Islet precursor cell (in vitro differentiated cells): Measurements from ENCODE around the gene MAN1A2.

ENCODE experiments used
- DNase-seq: peaks from one replicate; pipeline ENCODE4 v3.0.0-alpha.2; 2018

The MAN1A2 gene

DNA sequence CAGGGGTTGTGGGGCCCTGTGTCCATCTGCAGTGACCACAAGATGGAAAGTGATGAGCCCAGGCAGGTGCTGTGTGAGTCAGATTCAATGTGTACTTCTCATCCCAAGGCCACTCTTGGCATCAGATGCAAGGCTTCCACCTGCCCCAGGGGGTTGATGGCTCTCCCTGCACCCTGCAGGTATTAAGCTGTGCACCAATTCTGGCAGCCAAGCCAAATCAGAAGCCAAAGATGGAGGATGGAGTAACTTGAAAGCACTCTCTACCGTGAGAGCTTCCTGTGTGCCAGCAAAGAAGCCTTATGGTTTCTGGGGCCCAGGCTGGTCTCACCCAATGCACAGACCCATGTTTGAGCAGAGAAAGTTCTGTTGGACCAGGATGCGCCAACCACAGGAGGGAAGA is 194.3 kb downstream of the MAN1A2 start:
- no peak for DNase-seq

DNA sequence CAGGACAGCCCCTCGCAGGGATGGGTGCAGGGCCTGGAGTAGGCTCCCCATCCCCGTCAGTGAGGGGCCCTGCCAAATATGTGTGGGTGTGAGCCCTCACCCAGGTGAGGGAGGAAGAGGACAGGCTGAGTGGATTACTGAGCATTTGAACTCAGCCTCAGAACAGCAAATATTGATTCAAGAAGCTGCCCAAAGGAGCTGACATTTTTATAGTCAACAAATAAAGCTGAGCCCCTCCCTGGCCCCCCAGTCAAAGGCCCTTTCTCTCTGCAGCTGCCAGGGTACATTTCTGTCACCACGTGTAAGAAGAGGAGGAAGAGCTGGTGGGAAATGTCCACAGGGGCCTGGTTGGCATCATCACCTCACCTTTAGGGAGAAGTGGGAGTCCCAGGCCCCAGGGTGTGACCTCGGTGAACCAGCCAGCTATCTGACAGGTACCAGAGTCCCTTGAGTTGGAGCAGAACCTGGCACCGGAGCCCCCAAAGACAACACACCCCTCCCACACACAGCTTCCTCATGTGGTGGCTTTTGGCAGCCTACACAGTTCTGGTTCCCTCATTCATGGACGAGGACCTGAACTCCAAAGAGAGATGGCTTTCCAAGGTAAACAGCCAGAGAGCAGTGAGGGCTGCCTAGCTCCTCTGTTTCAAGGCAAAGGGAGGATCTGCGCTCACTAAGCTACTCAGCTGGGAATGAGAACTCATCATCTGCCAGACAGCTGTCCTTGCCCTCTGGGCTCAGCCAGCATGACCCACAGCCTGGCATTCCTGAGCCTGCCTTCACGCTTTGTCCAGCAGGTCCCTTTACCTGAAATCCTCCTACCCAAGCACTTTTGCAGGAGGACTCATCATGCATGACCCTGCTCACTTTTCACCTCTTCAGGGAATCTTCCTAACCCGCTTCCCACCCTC is 195.6 kb downstream of the MAN1A2 start:
- DNase-seq: peak; percentile 56

DNA sequence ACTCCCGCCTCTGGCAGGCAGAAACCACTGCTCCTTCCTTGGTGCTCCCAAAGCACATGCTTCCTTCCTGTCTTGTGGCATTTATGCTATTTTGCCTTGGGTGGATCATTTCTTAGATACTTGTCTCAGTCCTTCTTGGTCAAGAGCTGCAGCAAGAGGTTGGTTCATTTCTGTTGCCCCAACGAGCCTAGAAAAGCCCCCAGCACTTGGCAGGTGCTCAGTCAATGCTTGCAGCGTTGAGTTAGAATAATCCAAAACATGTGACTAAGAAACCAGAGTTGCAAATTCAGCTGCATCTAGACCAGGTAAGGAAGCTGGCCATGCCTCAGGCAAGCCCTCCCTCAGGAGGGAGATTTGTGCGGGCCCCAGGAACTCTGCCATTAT is 196.2 kb downstream of the MAN1A2 start:
- no peak for DNase-seq

DNA sequence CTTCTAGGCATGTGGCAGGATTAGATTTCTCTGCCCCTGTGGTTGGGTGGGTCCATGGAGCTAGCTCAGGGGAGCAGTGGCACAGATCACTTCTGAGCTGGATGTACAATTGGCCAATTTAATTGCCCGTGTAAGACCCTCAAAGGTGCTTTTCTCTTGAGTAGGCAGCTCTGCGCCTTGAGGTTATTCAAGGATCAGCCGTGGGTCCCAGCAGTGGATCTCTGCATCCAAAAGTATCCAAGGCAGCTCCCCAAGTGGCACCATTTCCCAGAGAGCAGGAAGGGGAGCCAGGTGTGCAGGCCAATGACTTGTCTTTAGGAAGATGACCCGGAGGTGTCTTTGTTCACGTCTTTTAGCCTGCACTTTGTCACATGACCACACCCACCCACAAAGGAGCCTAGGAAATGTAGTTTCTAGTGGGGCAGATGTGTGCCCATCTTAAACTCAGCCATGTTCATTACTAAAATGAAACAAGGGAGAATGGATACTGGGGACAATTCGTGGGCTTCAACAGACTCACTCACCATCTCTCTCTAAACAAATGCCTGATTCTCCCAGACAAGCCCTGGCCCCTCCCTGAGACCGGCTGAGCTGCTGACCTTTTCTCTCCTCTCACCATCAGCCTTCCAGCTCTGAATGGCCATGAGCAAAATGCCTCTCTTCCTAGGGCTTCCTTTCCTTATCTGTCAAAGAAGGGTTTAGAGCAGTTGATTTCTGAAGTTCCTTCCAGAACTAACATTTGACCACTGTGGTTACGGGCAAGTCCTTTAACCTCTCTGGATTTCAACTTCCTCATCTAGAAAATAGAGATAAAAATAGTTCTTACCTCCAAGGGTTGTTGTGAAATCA is 197.2 kb downstream of the MAN1A2 start:
- DNase-seq: peak; percentile 35

DNA sequence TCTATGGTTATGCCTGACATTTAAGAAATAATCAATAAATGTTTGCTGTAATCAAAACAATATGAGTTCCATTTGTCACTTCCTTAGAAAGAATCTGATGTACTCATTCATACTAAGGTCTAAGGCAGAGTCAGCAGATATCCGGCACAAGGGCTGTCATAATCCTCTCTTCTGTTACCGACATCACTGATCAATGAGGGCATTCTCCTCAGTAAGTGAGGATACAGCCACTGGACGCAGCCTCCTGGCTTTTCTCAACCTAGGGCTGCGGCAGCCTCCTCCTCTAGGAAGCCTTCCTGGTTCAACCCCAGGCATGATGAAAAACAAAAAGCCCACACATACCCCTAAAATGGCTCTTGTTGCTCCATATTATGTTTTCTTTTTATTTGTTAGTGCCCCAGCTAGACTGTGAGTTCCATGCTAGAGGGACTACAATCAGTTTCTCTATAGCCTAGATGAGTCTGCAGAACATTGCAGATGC is 197.9 kb downstream of the MAN1A2 start:
- no peak for DNase-seq

DNA sequence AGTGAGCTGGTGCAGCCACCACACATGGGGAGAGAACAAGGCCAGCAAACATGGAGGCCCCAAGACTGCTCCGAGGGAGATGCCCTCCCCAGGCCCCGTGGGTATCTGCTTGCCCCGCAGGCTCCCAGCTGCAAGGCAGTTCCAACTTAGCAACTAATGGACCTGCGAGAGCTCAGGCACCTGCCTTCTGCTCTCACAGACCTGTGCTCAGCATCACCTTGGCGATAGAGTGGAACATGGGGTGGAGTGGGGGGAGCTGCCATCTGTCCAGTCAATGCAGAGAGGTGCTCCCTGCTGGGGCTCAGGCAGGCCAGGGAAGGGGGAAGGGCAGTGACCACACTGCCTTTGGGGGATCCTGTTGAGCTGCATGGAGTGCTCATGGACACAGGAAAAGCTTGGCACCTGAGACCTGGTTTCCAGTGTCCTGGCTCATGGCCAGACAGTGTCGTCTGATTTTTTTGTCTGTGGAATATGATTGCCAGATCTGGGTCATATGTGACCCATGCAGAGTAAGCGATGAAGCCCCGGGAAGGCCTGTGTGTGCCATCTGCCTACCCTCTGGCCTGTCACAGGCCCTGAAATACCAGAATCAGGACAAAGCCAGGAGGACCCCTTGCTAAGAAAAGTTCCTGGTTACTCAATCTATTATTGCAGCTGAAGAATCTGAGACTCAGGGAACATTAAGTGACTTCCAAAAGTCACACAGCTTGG is 198.7 kb downstream of the MAN1A2 start:
- DNase-seq: peak; percentile 26

DNA sequence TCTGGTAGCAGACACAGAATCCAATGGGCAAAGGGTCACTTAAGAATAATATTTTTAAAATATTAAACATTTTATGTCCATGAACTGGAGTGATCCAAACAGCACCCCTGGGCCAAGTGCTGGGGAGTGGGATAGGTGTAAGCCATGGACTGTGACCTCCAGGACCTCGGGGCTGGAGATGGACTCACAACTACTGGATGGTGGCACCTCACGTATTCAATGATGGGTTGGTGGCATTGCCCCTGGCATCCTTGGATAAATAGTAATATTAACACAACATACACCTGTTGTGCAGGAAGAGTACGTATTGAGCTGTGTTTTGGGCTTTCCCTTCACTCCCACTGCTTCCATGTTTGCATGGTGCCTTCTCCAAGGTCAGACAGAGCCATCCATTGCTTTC is 199.3 kb downstream of the MAN1A2 start:
- DNase-seq: no peak

DNA sequence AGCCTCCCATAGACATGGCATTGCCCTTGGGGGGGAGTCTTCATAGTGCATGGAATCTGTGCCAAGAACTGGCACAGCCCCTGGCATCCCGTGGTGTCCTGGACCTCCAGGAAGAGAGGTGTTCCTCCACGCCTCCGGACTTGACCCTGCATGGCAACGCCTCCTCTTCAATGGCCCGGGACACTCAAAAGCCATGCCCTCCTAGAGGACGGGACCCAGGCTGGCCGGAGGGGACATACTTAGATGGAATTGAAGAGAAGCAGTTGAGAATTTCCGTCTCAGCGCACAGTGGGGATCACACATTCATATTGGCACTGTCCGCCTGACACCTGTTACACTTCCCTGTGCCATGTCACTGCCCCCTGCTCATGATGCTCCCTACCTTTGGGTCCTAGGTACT is 200.2 kb downstream of the MAN1A2 start:
- peak; percentile 44 for DNase-seq

DNA sequence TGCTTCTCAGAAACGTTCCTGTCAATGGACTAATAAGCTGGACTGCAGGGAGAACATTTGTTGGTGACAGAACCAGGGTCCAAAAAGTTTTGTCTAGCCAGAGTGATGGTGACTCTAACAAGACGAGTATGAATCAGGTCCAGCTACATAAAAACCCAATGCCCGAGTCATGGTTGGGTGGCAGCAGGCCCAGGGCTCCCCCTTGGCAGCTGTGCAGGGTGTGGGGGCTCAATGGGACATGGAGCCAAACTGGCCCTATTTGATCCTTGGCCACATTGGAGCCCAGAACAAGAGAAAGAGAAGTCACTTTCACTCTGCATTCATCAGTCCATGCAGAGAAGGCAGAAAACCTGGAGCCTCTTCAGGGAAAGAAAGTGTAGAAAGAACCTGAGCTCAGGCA is 200.7 kb downstream of the MAN1A2 start:
- DNase-seq: peak; percentile 19

DNA sequence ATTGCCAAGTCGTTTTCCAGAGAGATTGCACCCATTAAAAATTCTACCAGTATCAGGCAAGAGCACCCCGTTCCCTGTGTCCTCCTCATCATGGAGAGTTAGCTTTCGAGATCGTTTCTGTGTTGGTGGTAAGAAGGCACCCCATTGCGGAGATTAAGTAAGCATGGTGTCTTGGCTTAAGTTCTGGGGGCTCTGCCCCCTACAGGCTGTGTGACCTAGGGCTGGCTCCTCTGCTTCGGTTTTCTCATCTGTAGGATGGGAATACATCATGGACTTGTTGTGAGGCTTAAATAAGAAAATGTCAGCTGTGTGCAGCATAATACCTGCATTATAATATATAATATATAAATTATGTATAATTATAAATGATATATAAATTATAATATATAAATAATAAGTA is 201.8 kb downstream of the MAN1A2 start:
- peak; percentile 23 for DNase-seq

DNA sequence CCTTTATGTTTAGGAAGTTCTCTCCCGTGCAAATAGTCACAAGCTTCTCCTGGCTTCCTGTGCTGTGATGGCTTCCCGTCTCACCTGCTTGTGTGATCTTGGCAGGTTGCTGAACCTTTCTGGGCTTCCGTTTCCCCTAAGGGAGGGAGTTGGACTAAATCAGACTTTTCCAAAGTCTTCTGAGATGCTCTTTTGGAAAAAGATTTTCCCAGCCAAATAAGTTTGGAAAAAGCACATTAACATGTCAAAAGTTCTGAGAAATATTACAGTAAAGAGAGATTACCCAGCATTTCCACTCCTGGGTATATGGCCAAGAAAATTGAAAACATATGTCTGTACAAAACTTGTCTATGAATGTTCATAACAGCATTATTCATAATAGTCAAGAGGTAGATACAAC is 202.6 kb downstream of the MAN1A2 start:
- DNase-seq: no peak

DNA sequence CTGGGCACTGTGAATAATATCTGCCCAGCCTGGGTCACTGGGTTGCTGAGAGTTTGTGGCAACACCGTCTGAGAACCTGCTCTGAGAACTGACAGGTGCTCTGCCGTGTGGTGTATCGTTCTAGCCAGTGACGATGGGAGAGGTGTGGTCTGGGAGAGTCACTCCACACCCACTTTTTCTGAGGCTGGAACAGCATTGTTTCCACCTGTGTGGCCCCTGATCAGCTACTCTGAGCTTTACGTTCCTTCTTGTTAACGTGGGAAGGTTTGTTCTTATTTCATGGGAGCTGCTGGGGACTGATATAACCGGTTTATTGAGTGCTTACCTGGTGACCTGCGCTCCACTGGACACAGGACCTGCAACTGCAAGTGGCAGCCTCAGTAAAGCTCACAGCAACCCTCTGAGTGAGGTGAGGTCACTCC is 203.8 kb downstream of the MAN1A2 start:
- DNase-seq: peak; percentile 64

DNA sequence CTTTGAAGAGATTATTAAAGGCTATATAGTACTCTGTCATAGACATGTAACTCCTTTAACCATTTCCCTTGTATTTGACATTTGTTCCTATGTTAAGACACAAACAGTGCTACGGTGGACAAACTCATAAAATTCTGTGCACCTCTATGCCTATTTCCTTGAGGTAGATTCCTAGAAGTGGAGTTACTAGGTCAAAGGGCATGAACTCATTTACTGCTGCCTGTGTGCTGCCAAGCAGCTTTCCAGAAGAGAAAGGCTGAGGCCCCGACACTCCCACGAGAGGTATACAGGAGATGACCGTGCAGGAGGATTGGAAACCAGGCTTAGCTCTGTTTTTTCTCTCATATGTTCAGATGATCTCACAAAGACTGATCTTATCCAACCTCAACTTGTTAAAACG is 204.2 kb downstream of the MAN1A2 start:
- DNase-seq: peak; percentile 51

DNA sequence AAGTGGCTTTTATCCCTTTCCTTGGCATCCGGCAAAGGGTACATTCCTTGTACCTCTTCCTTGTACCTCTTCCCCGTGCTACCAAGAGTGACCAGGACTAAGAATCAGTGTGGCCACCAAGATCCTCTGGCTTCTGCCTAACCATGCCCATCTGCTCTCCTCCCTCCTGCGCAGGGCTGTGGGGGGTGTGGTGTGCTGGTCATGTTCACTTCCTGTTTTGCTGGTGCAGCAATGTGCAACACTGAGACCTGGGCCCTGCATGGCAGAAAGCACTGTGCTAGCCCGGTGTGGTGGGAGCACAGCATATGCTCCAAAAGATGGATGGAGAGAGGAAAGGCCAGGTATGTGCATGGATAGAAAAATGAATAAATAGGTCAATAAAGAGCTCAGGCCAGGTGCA is 205.3 kb downstream of the MAN1A2 start:
- DNase-seq: peak; percentile 35

DNA sequence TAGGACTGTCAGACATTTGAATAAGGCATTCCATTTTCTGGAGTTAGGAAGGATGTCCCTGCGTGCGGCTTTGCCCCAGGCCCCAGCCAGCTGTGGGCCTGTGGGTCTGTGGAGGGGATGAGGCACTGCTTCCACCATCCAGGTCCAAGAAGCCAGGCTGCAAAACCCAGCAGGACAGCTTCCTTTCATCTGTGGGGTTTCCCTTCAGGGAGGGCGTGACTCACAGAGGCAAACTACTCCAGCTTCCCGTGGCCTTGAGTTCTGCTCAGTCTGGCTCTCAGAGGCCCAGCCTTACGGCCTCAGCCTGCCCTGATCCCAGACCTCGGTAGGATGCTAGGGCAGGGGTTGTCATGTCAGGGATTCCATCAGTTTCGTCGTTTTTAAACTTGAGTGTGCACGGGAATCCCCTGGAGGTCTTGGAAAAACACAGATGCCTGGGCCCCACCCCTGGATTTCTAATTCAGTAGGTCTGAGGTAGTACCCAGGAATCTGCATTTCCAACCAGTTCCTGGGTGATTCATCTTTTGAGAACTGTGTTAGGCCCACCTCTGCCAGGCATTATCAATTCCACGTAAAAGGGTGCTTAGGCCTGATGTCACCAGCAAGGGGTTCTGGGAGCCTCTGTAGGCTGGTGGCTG is 206.3 kb downstream of the MAN1A2 start:
- DNase-seq: peak; percentile 54

DNA sequence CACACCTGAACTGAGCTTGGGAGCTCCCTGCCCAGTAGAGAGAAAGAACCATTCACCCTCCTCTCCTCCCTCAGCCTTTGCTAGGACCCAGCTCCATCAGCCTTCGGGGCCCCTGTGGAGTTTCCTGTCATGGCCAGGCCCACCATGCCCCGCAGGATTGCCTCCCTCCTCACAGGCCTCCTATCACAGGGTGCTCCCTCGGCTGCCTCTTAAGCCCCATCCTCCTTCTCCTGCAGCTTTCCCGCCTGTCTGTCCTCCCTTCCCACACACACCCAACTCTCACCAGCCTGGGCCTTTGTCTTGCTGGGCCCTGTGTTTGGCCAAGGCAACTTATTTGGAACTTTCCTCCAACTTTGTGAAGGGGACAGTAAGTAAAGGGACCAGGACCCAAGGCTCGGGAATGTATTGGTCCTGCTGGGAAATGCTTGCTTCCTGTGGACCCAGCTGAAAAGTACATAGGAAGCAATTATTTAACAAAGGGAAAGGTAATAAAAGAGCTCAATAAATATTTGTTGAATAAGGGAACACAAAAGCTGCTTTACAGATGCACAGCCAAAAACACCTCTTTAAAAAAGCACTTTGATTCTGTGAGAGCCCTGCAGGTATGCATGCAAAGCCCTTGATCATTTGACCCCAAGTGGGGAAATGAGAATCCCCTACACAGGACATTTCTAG is 207.0 kb downstream of the MAN1A2 start:
- peak; percentile 35 for DNase-seq

DNA sequence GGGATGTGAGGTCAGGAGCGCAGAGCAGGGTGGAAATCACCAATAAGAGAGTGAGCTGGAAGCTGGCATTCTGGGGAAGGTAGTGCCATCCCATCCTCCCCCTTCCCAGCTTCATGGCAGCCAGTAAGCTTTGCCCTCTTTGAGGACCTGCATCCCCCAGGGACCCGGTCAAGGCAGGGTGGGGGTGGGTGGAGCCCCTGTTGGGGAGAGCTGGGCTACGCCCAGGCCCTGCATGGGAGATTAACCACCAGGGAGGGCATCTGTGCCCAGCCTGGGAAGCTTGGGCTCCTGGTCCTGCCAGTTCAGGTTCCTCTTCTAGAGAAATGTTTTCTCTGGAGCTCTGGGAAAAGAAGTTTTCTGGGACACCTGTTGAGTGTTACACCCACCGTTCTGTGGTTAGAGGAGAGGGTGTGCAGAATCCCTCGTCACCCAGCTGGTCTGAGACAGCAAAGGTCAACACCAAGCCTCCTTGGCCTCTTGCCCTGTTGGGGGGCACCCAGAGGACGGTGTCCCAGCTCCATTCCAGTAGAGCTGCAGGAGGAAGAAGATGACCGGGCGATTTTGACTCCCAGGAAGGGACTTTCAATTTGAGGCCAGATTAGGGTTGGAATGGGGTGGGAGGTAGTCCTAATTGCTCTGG is 208.5 kb downstream of the MAN1A2 start:
- peak; percentile 38 for DNase-seq

DNA sequence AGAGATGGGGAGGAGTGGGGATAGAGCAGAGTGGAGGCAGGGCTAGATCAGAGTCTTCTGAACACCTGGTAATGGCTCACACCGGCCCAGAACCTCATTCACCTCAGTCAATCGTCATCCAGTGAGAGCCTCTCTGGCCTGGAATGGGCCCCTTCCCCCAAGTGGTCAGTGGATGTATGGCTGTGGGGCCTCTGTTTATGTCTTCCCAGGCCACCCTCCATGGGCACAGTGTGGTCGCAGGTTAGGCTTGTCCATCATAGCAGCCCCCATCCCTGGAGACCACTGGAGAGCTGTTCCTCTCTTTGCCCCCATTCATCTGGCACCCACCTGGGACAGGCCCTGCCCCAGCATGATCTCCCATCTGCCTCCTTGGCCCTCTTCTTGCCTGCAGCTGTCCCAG is 209.0 kb downstream of the MAN1A2 start:
- DNase-seq: peak; percentile 32

DNA sequence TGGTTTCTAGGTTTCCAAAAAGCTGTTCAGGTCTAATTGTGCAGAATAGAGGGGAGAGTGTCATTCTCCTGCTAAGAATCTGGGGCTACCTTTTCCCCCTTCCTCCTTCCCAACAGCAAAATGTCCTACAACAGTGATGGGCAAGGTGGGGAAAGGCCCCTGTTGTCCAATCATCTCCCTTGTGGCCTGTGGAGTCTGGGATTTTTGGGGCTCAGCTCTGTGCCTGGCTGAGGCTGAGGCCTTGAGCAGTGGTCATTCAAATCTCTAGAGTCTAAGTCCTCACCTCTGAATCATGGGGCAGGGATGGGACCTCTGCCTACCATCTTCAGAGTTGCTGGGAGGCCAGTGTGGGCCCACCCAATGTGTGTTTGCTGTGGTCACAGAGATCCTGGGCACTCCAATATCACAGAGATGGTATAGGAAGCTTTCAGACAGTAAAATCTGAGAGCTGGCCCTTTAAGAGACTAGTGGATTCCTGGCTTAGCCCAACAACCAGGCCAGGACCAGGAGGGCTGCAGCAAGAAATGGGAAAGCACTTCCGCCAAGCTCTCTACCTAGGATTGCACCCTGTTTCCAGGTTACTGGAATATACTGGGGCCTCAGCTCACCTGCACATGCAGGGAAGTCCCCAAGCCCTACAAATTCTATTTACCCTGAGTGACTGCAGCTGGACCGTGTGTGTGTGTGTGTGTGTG is 210.1 kb downstream of the MAN1A2 start:
- DNase-seq: no peak

DNA sequence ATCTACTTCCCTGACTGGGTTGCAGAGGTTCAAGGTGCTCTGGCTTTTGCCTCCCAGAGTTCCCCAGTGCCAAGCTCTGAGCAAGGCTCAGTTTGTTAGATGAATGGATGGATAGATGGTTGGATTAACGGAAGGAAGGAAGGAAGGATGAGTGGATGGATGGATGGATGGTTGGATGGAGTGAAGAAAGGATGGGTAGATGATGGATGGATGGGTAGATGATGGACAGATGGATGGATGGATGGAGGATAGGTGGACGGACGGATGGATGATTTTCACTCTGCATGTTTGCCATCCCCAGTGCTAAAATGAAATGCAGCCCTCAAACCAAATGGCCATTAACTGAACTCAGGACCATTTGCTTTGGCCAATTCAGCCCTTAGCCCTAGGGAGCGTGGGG is 211.2 kb downstream of the MAN1A2 start:
- DNase-seq: no peak
